SH-SY5Y (cell line): ENCODE results near the gene ZDHHC14.

Experiments
- GATA2 ChIP-seq: IDR thresholded peaks from 2 replicates; pipeline ENCODE4 v1.6.1; 2011; ENCODE audit warnings: mild to moderate bottlenecking, low read depth, low read length
- GATA3 ChIP-seq: IDR thresholded peaks from 2 replicates; pipeline ENCODE4 v1.6.1; 2011; ENCODE audit warnings: low read depth, mild to moderate bottlenecking, low read length, moderate library complexity

DNA sequence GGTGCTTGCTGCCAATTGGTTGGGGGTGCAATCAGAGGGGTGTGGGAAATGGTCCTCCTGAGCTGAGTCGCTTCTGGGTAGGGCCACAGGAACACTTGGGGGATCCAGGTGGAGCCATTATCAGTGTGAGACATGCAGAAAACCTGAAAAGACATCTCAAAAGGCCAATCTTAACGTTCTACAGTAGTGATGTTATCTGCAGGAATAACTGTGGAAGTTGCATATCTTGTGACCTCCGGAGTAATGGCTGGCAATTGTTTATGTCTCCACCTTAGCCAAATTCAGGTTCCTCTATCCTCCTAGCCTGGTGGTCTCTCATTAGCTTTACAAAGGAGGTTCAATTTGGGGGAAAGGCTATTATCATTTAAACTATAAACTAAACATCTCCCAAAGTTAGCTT, 327.2 kb downstream of the ZDHHC14 start:
- TF ChIP-seq GATA2, result no peak
- TF ChIP-seq GATA3, result no peak
